ENCODE results near the gene SPECC1L. TPM values are rescaled to one million over a fixed set of nuclear protein-coding genes. Genes with fewer than 3 reads are reported as not detected.
"Not testable (repeated sequence)": the region's sequence is repeated elsewhere in the genome, so short reads cannot be mapped to it uniquely, and the experiment has no call there.

The SPECC1L gene
- total RNA-seq, 1 donor, result 46.7 TPM

- Histone ChIP-seq H4K20me1 (ENCODE audit: insufficient read depth, low read length) (no peaks in the 10 kb centered on the region), H3K4me3 (ENCODE audit: insufficient read depth, low read length) (no peak overlapping the region), H3K36me3 (ENCODE audit: insufficient read depth, low read length) (peaks cover 4% of the 10 kb centered on the region), H2AFZ (ENCODE audit: low read length) (no peak overlapping the region), H3K9me3 (ENCODE audit: low read depth, low read length) (no peaks in the 10 kb centered on the region), H3K27ac (ENCODE audit: low read depth, low read length) (no peak overlapping the region), H3K4me2 (ENCODE audit: insufficient read depth, low read length) (no peak overlapping the region), H3K79me2 (ENCODE audit: insufficient read depth, low read length) (no peaks in the 10 kb centered on the region), H3K27me3 (ENCODE audit: insufficient read depth, low read length) (no peaks in the 10 kb centered on the region), H3K4me1 (ENCODE audit: insufficient read depth, low read length) (no peaks in the 10 kb centered on the region)
- TF ChIP-seq, protein P1, sequence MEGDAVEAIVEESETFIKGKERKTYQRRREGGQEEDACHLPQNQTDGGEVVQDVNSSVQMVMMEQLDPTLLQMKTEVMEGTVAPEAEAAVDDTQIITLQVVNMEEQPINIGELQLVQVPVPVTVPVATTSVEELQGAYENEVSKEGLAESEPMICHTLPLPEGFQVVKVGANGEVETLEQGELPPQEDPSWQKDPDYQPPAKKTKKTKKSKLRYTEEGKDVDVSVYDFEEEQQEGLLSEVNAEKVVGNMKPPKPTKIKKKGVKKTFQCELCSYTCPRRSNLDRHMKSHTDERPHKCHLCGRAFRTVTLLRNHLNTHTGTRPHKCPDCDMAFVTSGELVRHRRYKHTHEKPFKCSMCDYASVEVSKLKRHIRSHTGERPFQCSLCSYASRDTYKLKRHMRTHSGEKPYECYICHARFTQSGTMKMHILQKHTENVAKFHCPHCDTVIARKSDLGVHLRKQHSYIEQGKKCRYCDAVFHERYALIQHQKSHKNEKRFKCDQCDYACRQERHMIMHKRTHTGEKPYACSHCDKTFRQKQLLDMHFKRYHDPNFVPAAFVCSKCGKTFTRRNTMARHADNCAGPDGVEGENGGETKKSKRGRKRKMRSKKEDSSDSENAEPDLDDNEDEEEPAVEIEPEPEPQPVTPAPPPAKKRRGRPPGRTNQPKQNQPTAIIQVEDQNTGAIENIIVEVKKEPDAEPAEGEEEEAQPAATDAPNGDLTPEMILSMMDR (IDR thresholded peaks at IDR 0.05; ENCODE audit: extremely low read depth, low read depth, low read length), result no peak
- DNase-seq (ENCODE audit: insufficient read length, low spot score, missing footprints), result peak; percentile 22
Observed at GRCh38 chr22:24233235-24233634, 37.4 kb upstream of the SPECC1L start.

GRCh38 chr22:24233816-24234215 is 36.8 kb upstream of the SPECC1L start:
- Histone ChIP-seq H3K4me3 (ENCODE audit: insufficient read depth, low read length) (no peak overlapping the region), H3K9me3 (ENCODE audit: low read depth, low read length) (no peaks in the 10 kb centered on the region), H3K79me2 (ENCODE audit: insufficient read depth, low read length) (no peaks in the 10 kb centered on the region), H3K27ac (ENCODE audit: low read depth, low read length) (no peak overlapping the region), H3K36me3 (ENCODE audit: insufficient read depth, low read length) (peaks cover 4% of the 10 kb centered on the region), H2AFZ (ENCODE audit: low read length) (no peak overlapping the region), H3K4me1 (ENCODE audit: insufficient read depth, low read length) (no peaks in the 10 kb centered on the region), H3K27me3 (ENCODE audit: insufficient read depth, low read length) (no peaks in the 10 kb centered on the region), H4K20me1 (ENCODE audit: insufficient read depth, low read length) (no peaks in the 10 kb centered on the region), H3K4me2 (ENCODE audit: insufficient read depth, low read length) (no peak overlapping the region)
- TF ChIP-seq, protein P1 (IDR thresholded peaks at IDR 0.05; ENCODE audit: extremely low read depth, low read depth, low read length), result no peak
- DNase-seq (ENCODE audit: insufficient read length, low spot score, missing footprints), result peak; percentile 58

GRCh38 chr22:24235315-24235714 is 35.3 kb upstream of the SPECC1L start:
- H3K4me1 ChIP-seq (ENCODE audit: insufficient read depth, low read length), result no peaks in the 10 kb centered on the region
- no peaks in the 10 kb centered on the region for H3K36me3 ChIP-seq (ENCODE audit: insufficient read depth, low read length)
- no peak overlapping the region for H3K27ac ChIP-seq (ENCODE audit: low read depth, low read length)
- H3K4me3 ChIP-seq (ENCODE audit: insufficient read depth, low read length), result no peak overlapping the region
- no peak overlapping the region for H2AFZ ChIP-seq (ENCODE audit: low read length)
- H3K79me2 ChIP-seq (ENCODE audit: insufficient read depth, low read length), result no peaks in the 10 kb centered on the region
- no peaks in the 10 kb centered on the region for H3K27me3 ChIP-seq (ENCODE audit: insufficient read depth, low read length)
- H3K9me3 ChIP-seq (ENCODE audit: low read depth, low read length), result no peaks in the 10 kb centered on the region
- H3K4me2 ChIP-seq (ENCODE audit: insufficient read depth, low read length), result no peak overlapping the region
- H4K20me1 ChIP-seq (ENCODE audit: insufficient read depth, low read length), result no peaks in the 10 kb centered on the region
- DNase-seq (ENCODE audit: insufficient read length, low spot score, missing footprints), result peak; percentile 34
- TF ChIP-seq, protein P1 (IDR thresholded peaks at IDR 0.05; ENCODE audit: extremely low read depth, low read depth, low read length), result no peak

DNA sequence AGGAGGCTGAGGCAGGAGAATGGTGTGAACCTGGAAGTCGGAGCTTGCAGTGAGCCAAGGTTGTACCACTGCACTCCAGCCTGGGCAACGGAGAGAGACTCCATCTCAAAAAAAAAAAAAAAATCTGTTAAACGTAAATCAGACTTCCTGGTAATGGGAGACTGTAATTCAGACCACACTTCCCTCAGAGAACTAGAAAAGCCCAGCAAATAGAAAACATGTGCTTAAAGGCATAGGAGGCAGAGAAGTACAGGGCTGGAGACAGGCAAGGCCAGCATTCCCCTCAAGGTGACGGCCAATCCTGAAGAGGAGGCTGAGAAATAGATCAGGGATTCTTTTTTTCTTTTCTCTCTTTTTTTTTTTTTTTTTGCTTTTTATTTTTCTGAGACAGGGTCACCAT is 34.0 kb upstream of the SPECC1L start:
- Histone ChIP-seq H3K79me2 (ENCODE audit: insufficient read depth, low read length) (no peaks in the 10 kb centered on the region), H3K36me3 (ENCODE audit: insufficient read depth, low read length) (no peaks in the 10 kb centered on the region), H3K27ac (ENCODE audit: low read depth, low read length) (no peak overlapping the region), H3K4me1 (ENCODE audit: insufficient read depth, low read length) (no peaks in the 10 kb centered on the region), H4K20me1 (ENCODE audit: insufficient read depth, low read length) (no peaks in the 10 kb centered on the region), H3K4me2 (ENCODE audit: insufficient read depth, low read length) (no peak overlapping the region), H2AFZ (ENCODE audit: low read length) (peak overlapping the region; percentile 41), H3K9me3 (ENCODE audit: low read depth, low read length) (no peaks in the 10 kb centered on the region), H3K27me3 (ENCODE audit: insufficient read depth, low read length) (no peaks in the 10 kb centered on the region), H3K4me3 (ENCODE audit: insufficient read depth, low read length) (no peak overlapping the region)
- TF ChIP-seq, protein P1 (IDR thresholded peaks at IDR 0.05; ENCODE audit: extremely low read depth, low read depth, low read length), result no peak
- DNase-seq (ENCODE audit: insufficient read length, low spot score, missing footprints), result no peak

DNA sequence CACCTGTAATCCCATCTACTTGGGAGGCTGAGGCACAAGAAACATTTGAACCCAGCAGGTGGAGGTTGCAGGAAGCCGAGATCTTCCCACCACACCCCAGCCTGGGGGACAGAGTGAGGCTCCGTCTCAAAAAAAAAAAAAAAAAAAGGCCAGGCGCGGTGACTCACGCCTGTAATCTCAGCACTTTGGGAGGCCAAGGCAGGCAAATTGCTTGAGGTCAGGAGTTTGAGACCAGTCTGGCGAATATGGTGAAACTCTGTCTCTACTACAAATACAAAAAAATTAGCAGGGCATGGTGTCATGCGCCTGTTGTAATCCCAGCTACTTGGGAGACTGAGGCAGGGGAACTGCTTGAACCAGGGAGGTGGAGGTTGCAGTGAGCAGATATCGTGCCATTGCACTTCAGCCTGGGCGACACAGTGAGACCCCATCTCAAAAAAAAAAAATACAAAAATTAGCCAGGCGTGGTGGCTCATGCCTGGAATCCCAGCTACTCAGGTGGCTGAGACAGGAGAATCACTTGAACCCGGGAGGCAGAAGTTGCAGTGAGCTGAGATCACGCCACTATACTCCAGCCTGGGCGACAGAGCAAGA is 32.4 kb upstream of the SPECC1L start:
- not testable (repeated sequence) for H4K20me1 ChIP-seq (ENCODE audit: insufficient read depth, low read length); DNase-seq (ENCODE audit: insufficient read length, low spot score, missing footprints); H3K79me2 ChIP-seq (ENCODE audit: insufficient read depth, low read length); H2AFZ ChIP-seq (ENCODE audit: low read length); H3K9me3 ChIP-seq (ENCODE audit: low read depth, low read length); H3K27ac ChIP-seq (ENCODE audit: low read depth, low read length); H3K4me3 ChIP-seq (ENCODE audit: insufficient read depth, low read length); H3K36me3 ChIP-seq (ENCODE audit: insufficient read depth, low read length); H3K27me3 ChIP-seq (ENCODE audit: insufficient read depth, low read length); H3K4me2 ChIP-seq (ENCODE audit: insufficient read depth, low read length)
- peaks cover 13% of the 10 kb centered on the region for H3K4me1 ChIP-seq (ENCODE audit: insufficient read depth, low read length)

Measured in osteoblast (primary cell).